ENCODE data around the gene ABCA5. TPM values are rescaled to one million over a fixed set of nuclear protein-coding genes. Genes with fewer than 3 reads are reported as not detected.

Gene ABCA5
- total RNA-seq, 1 experiment from 2014 or later: 9.6 TPM

DNA sequence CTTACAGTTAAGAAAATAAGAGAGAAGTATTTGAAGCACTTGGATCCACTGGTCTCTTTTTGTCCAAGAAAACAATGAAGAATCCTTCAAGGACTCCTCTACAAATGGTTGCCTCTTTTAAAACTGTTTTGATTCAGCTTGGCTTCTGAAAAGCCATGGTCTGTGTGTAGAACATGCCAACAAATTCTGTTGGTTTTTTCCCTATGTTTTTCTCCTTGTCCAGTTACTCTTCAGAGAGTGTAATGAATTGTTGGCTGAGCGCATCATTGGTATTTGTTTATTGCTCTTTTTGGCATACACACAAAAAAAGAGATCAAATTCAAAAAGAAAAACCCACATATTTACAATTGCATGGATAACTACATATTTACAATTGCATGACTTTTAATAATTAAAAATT lies 98.4 kb downstream of the ABCA5 start, which contains the start of gene ABCA10:
Gene ABCA10, minus strand, starts transcription at position 249 of the 400 bp plus-strand sequence. CDS start 3,466 bp downstream, outside the sequence.
- Mint-ChIP-seq H3K36me3 (ENCODE audit: insufficient read depth, unreplicated experiment) (no peaks in the 10 kb centered on the region), H3K27me3 (ENCODE audit: insufficient read depth, unreplicated experiment) (no peaks in the 10 kb centered on the region), H3K4me1 (ENCODE audit: insufficient read depth, unreplicated experiment) (no peaks in the 10 kb centered on the region), H3K4me3 (ENCODE audit: unreplicated experiment) (no peak within 1 kb of the TSS), H3K27ac (ENCODE audit: low read depth, unreplicated experiment) (no peak within 1 kb of the TSS), H3K9me3 (ENCODE audit: unreplicated experiment) (peaks cover 7% of the 10 kb centered on the region)
- CTCF ChIA-PET: no interaction called here
- no TSS peak for BruUV-seq (replicated peaks)
- POLR2A ChIA-PET: no interaction called here
- TF ChIP-seq, protein P1, sequence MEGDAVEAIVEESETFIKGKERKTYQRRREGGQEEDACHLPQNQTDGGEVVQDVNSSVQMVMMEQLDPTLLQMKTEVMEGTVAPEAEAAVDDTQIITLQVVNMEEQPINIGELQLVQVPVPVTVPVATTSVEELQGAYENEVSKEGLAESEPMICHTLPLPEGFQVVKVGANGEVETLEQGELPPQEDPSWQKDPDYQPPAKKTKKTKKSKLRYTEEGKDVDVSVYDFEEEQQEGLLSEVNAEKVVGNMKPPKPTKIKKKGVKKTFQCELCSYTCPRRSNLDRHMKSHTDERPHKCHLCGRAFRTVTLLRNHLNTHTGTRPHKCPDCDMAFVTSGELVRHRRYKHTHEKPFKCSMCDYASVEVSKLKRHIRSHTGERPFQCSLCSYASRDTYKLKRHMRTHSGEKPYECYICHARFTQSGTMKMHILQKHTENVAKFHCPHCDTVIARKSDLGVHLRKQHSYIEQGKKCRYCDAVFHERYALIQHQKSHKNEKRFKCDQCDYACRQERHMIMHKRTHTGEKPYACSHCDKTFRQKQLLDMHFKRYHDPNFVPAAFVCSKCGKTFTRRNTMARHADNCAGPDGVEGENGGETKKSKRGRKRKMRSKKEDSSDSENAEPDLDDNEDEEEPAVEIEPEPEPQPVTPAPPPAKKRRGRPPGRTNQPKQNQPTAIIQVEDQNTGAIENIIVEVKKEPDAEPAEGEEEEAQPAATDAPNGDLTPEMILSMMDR (IDR thresholded peaks at IDR 0.05; ENCODE audit: unreplicated experiment): no peak
- intact Hi-C loops (cut with micrococcal nuclease): no loop called here
- DNase-seq (ENCODE audit: unreplicated experiment): no peak

DNA sequence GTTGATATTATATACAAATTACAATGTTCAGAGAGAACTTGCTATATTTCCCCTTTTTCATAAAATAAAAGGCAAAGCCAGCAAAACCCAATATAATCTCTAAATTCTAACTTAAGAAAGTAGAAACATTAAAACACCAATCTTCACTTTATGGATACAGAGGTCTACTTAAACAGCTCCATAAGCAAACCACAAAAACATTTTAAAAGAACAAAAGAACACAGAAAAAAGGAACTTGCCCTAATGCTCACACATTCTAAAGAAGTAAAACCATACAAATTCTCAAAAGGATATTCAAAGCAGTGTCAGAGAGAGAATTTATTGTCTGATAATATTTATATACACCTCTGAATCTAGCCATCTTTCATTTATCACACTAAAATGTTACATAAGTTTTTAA lies 98.9 kb downstream of the ABCA5 start:
- no peak overlapping the region for H3K4me3 Mint-ChIP-seq (ENCODE audit: unreplicated experiment)
- intact Hi-C loops (cut with micrococcal nuclease): no loop called here
- CTCF ChIA-PET: interaction anchor here (1.1 kb wide), 1 partner anchor 450 kb away, joined by 3 read pairs; no protein-coding TSS in a partner anchor
- TF ChIP-seq, protein P1 (IDR thresholded peaks at IDR 0.05; ENCODE audit: unreplicated experiment): no peak
- no peaks in the 10 kb centered on the region for H3K36me3 Mint-ChIP-seq (ENCODE audit: insufficient read depth, unreplicated experiment)
- no peak for DNase-seq (ENCODE audit: unreplicated experiment)
- POLR2A ChIA-PET: interaction anchor here (0.8 kb wide), 1 partner anchor 52 kb away, joined by 3 read pairs; no protein-coding TSS in a partner anchor
- H3K9me3 Mint-ChIP-seq (ENCODE audit: unreplicated experiment): peaks cover 7% of the 10 kb centered on the region
- no peaks in the 10 kb centered on the region for H3K27me3 Mint-ChIP-seq (ENCODE audit: insufficient read depth, unreplicated experiment)
- H3K4me1 Mint-ChIP-seq (ENCODE audit: insufficient read depth, unreplicated experiment): no peaks in the 10 kb centered on the region
- no peak overlapping the region for H3K27ac Mint-ChIP-seq (ENCODE audit: low read depth, unreplicated experiment)
- no TSS peak for BruUV-seq (replicated peaks)

DNA sequence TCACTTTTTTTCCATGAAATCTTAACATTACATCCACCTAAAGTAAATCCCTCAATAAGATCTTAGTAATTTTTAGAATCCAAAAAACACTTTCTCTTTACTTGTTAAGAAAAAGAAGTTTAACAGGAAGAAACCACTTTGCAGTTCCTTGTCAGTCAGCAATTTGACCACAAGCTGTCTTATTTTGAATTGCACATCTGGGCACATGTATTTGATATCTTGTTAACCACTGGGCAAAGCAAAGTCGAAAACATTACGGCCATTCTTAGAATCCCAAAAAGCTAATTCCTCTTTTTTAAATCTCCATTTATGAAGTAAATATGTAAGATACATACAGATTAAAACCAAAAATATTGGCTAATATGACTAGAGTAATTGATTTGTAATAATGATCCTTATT lies 99.4 kb downstream of the ABCA5 start:
- Mint-ChIP-seq H3K4me3 (ENCODE audit: unreplicated experiment) (no peak overlapping the region), H3K27ac (ENCODE audit: low read depth, unreplicated experiment) (no peak overlapping the region), H3K4me1 (ENCODE audit: insufficient read depth, unreplicated experiment) (no peaks in the 10 kb centered on the region), H3K27me3 (ENCODE audit: insufficient read depth, unreplicated experiment) (no peaks in the 10 kb centered on the region), H3K36me3 (ENCODE audit: insufficient read depth, unreplicated experiment) (no peaks in the 10 kb centered on the region), H3K9me3 (ENCODE audit: unreplicated experiment) (peaks cover 7% of the 10 kb centered on the region)
- no TSS peak for BruUV-seq (replicated peaks)
- ChIA-PET POLR2A (interaction anchor here (0.8 kb wide), 1 partner anchor 51 kb away, joined by 3 read pairs; no protein-coding TSS in a partner anchor), CTCF (interaction anchor here (0.5 to 1.1 kb wide), 3 partner anchors 448 to 782 kb away, joined by 3 read pairs; no protein-coding TSS in a partner anchor)
- no peak for DNase-seq (ENCODE audit: unreplicated experiment)
- TF ChIP-seq, protein P1 (IDR thresholded peaks at IDR 0.05; ENCODE audit: unreplicated experiment): no peak
- intact Hi-C loops (cut with micrococcal nuclease): no loop called here

DNA sequence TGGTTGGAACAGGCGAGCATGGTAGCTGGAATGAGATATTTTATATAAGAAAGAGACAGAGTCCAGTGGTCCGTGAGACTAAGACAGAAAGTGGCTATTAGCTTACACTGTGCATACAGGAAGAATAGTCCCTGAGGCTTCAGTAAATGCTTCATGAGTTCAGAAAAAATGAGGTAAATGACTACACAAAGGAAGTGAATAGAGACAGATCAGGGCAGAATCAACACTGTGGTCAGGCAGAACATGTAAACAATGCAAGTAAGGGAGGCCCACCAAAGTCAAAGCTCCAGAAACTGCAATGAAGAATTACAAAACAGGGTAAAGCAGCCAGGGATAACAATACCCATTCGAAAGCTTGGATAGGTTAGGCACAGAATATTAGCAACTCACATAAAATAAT lies 103.1 kb downstream of the ABCA5 start:
- Mint-ChIP-seq H3K27me3 (ENCODE audit: insufficient read depth, unreplicated experiment) (no peaks in the 10 kb centered on the region), H3K4me3 (ENCODE audit: unreplicated experiment) (no peak overlapping the region), H3K9me3 (ENCODE audit: unreplicated experiment) (no peaks in the 10 kb centered on the region), H3K27ac (ENCODE audit: low read depth, unreplicated experiment) (no peak overlapping the region), H3K36me3 (ENCODE audit: insufficient read depth, unreplicated experiment) (no peaks in the 10 kb centered on the region), H3K4me1 (ENCODE audit: insufficient read depth, unreplicated experiment) (peaks cover 3% of the 10 kb centered on the region)
- DNase-seq (ENCODE audit: unreplicated experiment): no peak
- BruUV-seq (replicated peaks): no TSS peak
- ChIA-PET CTCF (interaction anchor here (0.9 kb wide), 1 partner anchor 251 kb away, joined by 3 read pairs; no protein-coding TSS in a partner anchor), POLR2A (interaction anchor here (0.6 to 1.2 kb wide), 2 partner anchors 14 to 373 kb away, joined by 3 read pairs; no protein-coding TSS in a partner anchor)
- intact Hi-C loops (cut with micrococcal nuclease): no loop called here
- TF ChIP-seq, protein P1 (IDR thresholded peaks at IDR 0.05; ENCODE audit: unreplicated experiment): no peak
